NCI-H748 treated with DMSO at 0.1 percent for 48 hours (cell line): ENCODE data around the gene FER1L5.

Experiments used
- DNase-seq: peaks from one replicate; lab custom pipeline; 2025; lab: John Stamatoyannopoulos, UW

The FER1L5 gene

GRCh38 chr2:96681540-96681939 lies 39.0 kb downstream of the FER1L5 start:
- no peak for DNase-seq

- no peak for DNase-seq
Measured at GRCh38 chr2:96683307-96683706, 40.7 kb downstream of the FER1L5 start.

GRCh38 chr2:96683972-96684820 lies 41.6 kb downstream of the FER1L5 start:
- DNase-seq = no peak

- no peak for DNase-seq
Measured at GRCh38 chr2:96684883-96685576, 42.5 kb downstream of the FER1L5 start.

- DNase-seq = no peak
Measured at GRCh38 chr2:96685577-96686459, 43.3 kb downstream of the FER1L5 start.

GRCh38 chr2:96687266-96687665 lies 44.7 kb downstream of the FER1L5 start:
- DNase-seq = no peak

- no peak for DNase-seq
Measured at GRCh38 chr2:96687711-96688640, 45.4 kb downstream of the FER1L5 start.

- no peak for DNase-seq
Measured at GRCh38 chr2:96688649-96689430, 46.3 kb downstream of the FER1L5 start.

GRCh38 chr2:96689431-96689991 lies 46.9 kb downstream of the FER1L5 start:
- DNase-seq = no peak

- no peak for DNase-seq
Measured at GRCh38 chr2:96690306-96691021, 47.9 kb downstream of the FER1L5 start.

- DNase-seq = no peak
Measured at GRCh38 chr2:96691022-96691612, 48.6 kb downstream of the FER1L5 start.

GRCh38 chr2:96692094-96692971 lies 49.8 kb downstream of the FER1L5 start:
- DNase-seq = no peak

GRCh38 chr2:96693286-96694200 lies 51.0 kb downstream of the FER1L5 start:
- DNase-seq = no peak

GRCh38 chr2:96694279-96694678 lies 51.7 kb downstream of the FER1L5 start:
- no peak for DNase-seq

GRCh38 chr2:96694816-96695455 lies 52.4 kb downstream of the FER1L5 start:
- no peak for DNase-seq

GRCh38 chr2:96695602-96696001 lies 53.0 kb downstream of the FER1L5 start:
- no peak for DNase-seq
